GM23338 (cell line): ENCODE data around the gene KAT6B.

ENCODE experiments used
- EZH2 ChIP-seq: fragments of 200-600 bp; sonication (generic); IDR thresholded peaks from one replicate; pipeline ENCODE4 v1.8.0; 2017; ENCODE audit warnings: antibody characterized with exemption, mild to moderate bottlenecking, low read depth; ENCODE audit not compliant: unreplicated experiment
- POLR2AphosphoS5 ChIP-seq: IDR thresholded peaks from 2 replicates; pipeline ENCODE4 v1.6.1; 2016; ENCODE audit warnings: antibody characterized with exemption, low read depth
- STAT1 ChIP-seq: IDR thresholded peaks from one replicate; pipeline ENCODE4 v1.6.1; 2016; ENCODE audit warnings: antibody characterized with exemption; ENCODE audit not compliant: unreplicated experiment
- TF ChIP-seq, protein P1 (sequence below), 2 experiments: fragments of 200-600 bp in 1 of 2; sonication (generic) in 1 of 2; conservative IDR thresholded peaks; 2 replicates each; pipeline versions ENCODE4 v1.5.1 to v1.6.1; 2016 to 2017; ENCODE audit warnings: antibody characterized with exemption in 2 of 2, low read depth in 2 of 2, mild to moderate bottlenecking in 2 of 2, moderate library complexity in 1 of 2
- TF ChIP-seq, protein P2 (sequence below): IDR thresholded peaks from one replicate; pipeline ENCODE4 v1.6.1; 2018; ENCODE audit warnings: antibody characterized with exemption; ENCODE audit not compliant: unreplicated experiment
- TF ChIP-seq, protein P3 (sequence below): IDR thresholded peaks from 2 replicates; pipeline ENCODE4 v1.6.1; 2016; ENCODE audit warnings: antibody characterized with exemption

DNA sequence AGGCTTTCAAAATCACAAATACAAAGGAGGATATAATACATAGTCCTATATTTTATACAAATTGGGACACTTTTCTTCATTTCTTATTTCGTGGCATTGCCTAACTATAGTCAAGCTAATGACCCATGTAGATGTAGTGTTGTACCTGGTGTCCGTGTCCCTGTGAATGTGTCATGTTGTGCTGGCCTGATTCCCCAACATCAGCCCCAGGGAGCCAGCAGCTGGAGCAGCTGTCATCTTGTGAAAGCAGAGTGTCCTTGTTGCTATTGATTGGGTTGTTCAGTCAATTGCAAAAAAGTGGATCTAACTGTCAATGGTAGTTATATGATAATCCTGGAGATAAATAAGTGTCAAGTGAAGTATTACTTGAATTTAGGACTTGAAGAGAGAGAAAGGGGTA lies 86.3 kb downstream of the KAT6B start:
- TF ChIP-seq, protein P1, sequence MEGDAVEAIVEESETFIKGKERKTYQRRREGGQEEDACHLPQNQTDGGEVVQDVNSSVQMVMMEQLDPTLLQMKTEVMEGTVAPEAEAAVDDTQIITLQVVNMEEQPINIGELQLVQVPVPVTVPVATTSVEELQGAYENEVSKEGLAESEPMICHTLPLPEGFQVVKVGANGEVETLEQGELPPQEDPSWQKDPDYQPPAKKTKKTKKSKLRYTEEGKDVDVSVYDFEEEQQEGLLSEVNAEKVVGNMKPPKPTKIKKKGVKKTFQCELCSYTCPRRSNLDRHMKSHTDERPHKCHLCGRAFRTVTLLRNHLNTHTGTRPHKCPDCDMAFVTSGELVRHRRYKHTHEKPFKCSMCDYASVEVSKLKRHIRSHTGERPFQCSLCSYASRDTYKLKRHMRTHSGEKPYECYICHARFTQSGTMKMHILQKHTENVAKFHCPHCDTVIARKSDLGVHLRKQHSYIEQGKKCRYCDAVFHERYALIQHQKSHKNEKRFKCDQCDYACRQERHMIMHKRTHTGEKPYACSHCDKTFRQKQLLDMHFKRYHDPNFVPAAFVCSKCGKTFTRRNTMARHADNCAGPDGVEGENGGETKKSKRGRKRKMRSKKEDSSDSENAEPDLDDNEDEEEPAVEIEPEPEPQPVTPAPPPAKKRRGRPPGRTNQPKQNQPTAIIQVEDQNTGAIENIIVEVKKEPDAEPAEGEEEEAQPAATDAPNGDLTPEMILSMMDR (conservative IDR thresholded peaks at IDR 0.05; ENCODE audit: low read depth in 2 of 2): no peak
- TF ChIP-seq POLR2AphosphoS5 (no peak), EZH2 (no peak), STAT1 (no peak)
- TF ChIP-seq, protein P2, sequence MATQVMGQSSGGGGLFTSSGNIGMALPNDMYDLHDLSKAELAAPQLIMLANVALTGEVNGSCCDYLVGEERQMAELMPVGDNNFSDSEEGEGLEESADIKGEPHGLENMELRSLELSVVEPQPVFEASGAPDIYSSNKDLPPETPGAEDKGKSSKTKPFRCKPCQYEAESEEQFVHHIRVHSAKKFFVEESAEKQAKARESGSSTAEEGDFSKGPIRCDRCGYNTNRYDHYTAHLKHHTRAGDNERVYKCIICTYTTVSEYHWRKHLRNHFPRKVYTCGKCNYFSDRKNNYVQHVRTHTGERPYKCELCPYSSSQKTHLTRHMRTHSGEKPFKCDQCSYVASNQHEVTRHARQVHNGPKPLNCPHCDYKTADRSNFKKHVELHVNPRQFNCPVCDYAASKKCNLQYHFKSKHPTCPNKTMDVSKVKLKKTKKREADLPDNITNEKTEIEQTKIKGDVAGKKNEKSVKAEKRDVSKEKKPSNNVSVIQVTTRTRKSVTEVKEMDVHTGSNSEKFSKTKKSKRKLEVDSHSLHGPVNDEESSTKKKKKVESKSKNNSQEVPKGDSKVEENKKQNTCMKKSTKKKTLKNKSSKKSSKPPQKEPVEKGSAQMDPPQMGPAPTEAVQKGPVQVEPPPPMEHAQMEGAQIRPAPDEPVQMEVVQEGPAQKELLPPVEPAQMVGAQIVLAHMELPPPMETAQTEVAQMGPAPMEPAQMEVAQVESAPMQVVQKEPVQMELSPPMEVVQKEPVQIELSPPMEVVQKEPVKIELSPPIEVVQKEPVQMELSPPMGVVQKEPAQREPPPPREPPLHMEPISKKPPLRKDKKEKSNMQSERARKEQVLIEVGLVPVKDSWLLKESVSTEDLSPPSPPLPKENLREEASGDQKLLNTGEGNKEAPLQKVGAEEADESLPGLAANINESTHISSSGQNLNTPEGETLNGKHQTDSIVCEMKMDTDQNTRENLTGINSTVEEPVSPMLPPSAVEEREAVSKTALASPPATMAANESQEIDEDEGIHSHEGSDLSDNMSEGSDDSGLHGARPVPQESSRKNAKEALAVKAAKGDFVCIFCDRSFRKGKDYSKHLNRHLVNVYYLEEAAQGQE: no peak
- TF ChIP-seq, protein P3, sequence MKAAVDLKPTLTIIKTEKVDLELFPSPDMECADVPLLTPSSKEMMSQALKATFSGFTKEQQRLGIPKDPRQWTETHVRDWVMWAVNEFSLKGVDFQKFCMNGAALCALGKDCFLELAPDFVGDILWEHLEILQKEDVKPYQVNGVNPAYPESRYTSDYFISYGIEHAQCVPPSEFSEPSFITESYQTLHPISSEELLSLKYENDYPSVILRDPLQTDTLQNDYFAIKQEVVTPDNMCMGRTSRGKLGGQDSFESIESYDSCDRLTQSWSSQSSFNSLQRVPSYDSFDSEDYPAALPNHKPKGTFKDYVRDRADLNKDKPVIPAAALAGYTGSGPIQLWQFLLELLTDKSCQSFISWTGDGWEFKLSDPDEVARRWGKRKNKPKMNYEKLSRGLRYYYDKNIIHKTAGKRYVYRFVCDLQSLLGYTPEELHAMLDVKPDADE: no peak
